NB4 (cell line): ENCODE data around the gene MRM2.

Experiments
- CTCF ChIP-seq: IDR thresholded peaks from one replicate; pipeline ENCODE4 v1.5.1; 2012; ENCODE audit warnings: low read depth, low read length
- POLR2A ChIP-seq: IDR thresholded peaks from 2 replicates; pipeline ENCODE4 v1.6.1; 2011; ENCODE audit warnings: mild to moderate bottlenecking; ENCODE audit not compliant: insufficient read length; ENCODE audit errors: extremely low read depth
- TF ChIP-seq, protein P1 (sequence below): IDR thresholded peaks from 2 replicates; pipeline ENCODE4 v1.6.1; 2011; ENCODE audit warnings: low read depth, low read length

GRCh38 chr7:2201128-2201527 is 40.9 kb downstream of the MRM2 start:
- TF ChIP-seq CTCF (no peak), POLR2A (no peak)
- TF ChIP-seq, protein P1, sequence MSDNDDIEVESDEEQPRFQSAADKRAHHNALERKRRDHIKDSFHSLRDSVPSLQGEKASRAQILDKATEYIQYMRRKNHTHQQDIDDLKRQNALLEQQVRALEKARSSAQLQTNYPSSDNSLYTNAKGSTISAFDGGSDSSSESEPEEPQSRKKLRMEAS = no peak
